ENCODE results near the gene FOCAD. TPM values are rescaled to one million over a fixed set of nuclear protein-coding genes. Genes with fewer than 3 reads are reported as not detected.

FOCAD gene
- total RNA-seq, 4 donors from 2014 or later = 17.6 to 27.2 (median 20.1) TPM

- intact Hi-C loops (cut with DNase I) = no loop called here
- Histone ChIP-seq H3K27me3 (no peaks in the 10 kb centered on the region), H3K4me1 (peaks cover 0 to 9% (median 8%) of the 10 kb centered on the region in 4 donors), H3K9me3 (no peaks in the 10 kb centered on the region), H3K36me3 (peaks cover 0 to 17% (median 9%) of the 10 kb centered on the region in 4 donors), H3K4me3 (no peak overlapping the region), H3K27ac (replicated peaks in 1 of 4) (no peak overlapping the region)
- no peak for TF ChIP-seq EP300 (IDR thresholded peaks at IDR 0.05)
- TF ChIP-seq CTCF (IDR thresholded peaks at IDR 0.05) = no peak
- no peak for TF ChIP-seq POLR2A (IDR thresholded peaks at IDR 0.05; ENCODE audit: low read depth)
- TF ChIP-seq POLR2AphosphoS5 (IDR thresholded peaks at IDR 0.05) = no peak
- WGBS = 90% methylated on average over 2 of the region's 2 CpGs
- DNase-seq (ENCODE audit: extremely low spot score) = no peak
Observed at GRCh38 chr9:20790721-20791120, 106.7 kb downstream of the FOCAD start.

GRCh38 chr9:20791682-20792081 lies 107.6 kb downstream of the FOCAD start:
- intact Hi-C loops (cut with DNase I) = no loop called here
- no peak for DNase-seq (ENCODE audit: extremely low spot score)
- Histone ChIP-seq H3K36me3 (peaks cover 0 to 17% (median 9%) of the 10 kb centered on the region in 4 donors), H3K27ac (replicated peaks in 1 of 4) (no peak overlapping the region), H3K4me3 (no peak overlapping the region), H3K9me3 (no peaks in the 10 kb centered on the region), H3K4me1 (peaks cover 0 to 9% (median 8%) of the 10 kb centered on the region in 4 donors), H3K27me3 (no peaks in the 10 kb centered on the region)
- TF ChIP-seq POLR2AphosphoS5 (IDR thresholded peaks at IDR 0.05) = no peak
- TF ChIP-seq POLR2A (IDR thresholded peaks at IDR 0.05; ENCODE audit: low read depth) = no peak
- no peak for TF ChIP-seq EP300 (IDR thresholded peaks at IDR 0.05)
- TF ChIP-seq CTCF (IDR thresholded peaks at IDR 0.05) = no peak
- WGBS = 100% methylated on average over 1 of the region's 1 CpG

GRCh38 chr9:20804489-20805250 lies 120.6 kb downstream of the FOCAD start:
- Histone ChIP-seq H3K27me3 (no peaks in the 10 kb centered on the region), H3K36me3 (no peaks in the 10 kb centered on the region), H3K4me3 (no peak overlapping the region), H3K4me1 (no peaks in the 10 kb centered on the region), H3K9me3 (no peaks in the 10 kb centered on the region), H3K27ac (replicated peaks in 1 of 4) (no peak overlapping the region)
- 82% methylated on average over 11 of the region's 11 CpGs for WGBS
- DNase-seq (ENCODE audit: extremely low spot score) = no peak
- TF ChIP-seq POLR2A (IDR thresholded peaks at IDR 0.05; ENCODE audit: low read depth) = no peak
- no peak for TF ChIP-seq CTCF (IDR thresholded peaks at IDR 0.05)
- no peak for TF ChIP-seq POLR2AphosphoS5 (IDR thresholded peaks at IDR 0.05)
- no peak for TF ChIP-seq EP300 (IDR thresholded peaks at IDR 0.05)
- intact Hi-C loops (cut with DNase I) = no loop called here

GRCh38 chr9:20805766-20806165 lies 121.7 kb downstream of the FOCAD start:
- no peak for DNase-seq (ENCODE audit: extremely low spot score)
- TF ChIP-seq CTCF (IDR thresholded peaks at IDR 0.05) = no peak
- no peak for TF ChIP-seq EP300 (IDR thresholded peaks at IDR 0.05)
- no peak for TF ChIP-seq POLR2AphosphoS5 (IDR thresholded peaks at IDR 0.05)
- TF ChIP-seq POLR2A (IDR thresholded peaks at IDR 0.05; ENCODE audit: low read depth) = no peak
- no peaks in the 10 kb centered on the region for H3K4me1 ChIP-seq
- H3K9me3 ChIP-seq = no peaks in the 10 kb centered on the region
- 99% methylated on average over 2 of the region's 2 CpGs for WGBS
- H3K27ac ChIP-seq (replicated peaks in 1 of 4) = no peak overlapping the region
- H3K27me3 ChIP-seq = no peaks in the 10 kb centered on the region
- H3K36me3 ChIP-seq = no peaks in the 10 kb centered on the region
- H3K4me3 ChIP-seq = no peak overlapping the region
- intact Hi-C loops (cut with DNase I) = no loop called here

All from esophagus muscularis mucosa (tissue), 4 donors.